CD4-positive, alpha-beta T cell treated with Interleukin-2 at 100 ng/mL for 4 hours (primary cell): Measurements from ENCODE around the gene KLHL41.
"Not testable (repeated sequence)": the region's sequence is repeated elsewhere in the genome, so short reads cannot be mapped to it uniquely, and the experiment has no call there.

Experiments
- DNase-seq: peaks from one replicate; pipeline ENCODE4 v3.0.0-alpha.2; 2020; ENCODE audit warnings: low spot score

The KLHL41 gene

DNA sequence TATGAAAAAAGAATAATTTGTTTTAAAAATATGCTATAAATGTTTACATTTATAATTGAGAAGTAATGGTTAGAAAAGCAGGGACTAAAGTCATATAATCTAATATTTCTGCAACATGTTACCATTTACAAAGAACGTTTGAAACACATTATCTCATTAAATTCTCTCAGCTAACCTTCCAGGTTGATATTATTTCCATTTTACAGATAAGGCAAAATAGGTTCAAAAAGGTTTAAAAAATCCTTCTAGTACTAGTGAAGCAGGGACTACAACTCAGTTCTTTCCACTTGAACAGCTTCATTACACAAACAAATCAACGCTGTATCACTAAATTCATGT is 63.3 kb downstream of the KLHL41 start:
- no peak for DNase-seq

DNA sequence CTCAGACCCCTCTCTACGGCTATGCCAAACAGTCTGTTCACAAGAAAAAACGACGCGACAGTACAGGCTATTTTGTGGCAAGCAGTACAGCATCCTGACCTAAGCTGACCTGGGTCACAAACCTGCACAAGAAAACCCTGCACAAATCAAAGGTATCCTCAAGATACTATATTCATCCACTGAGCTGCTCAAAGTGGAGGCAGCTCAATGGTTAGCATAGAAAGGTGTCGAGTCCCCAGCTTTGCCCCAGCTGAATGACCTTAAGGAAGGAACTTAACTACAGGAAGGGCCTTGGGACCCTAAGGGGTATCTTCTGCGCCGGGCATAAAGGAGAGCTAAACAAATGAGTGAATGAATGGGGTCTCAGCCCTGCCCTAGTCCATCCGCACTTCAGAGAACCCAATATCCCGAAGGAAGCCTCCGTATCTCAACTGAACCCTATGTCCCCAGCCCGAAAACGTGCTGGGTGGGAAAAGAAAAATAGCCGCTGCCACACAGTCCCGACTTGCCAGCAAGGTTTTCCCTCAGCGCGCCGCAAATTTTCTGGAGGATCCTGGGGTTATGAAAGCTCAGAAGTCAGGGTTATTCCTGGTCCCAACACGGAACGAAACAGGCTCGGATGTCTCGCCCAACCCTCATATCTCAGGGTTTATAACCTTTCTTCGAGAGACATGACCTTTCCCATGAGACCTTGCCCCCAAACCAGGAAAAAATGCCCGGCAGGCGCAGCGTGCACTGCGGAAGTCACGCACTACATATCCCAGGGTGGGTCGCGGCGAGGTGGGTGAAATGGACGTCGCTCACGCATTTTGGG is 63.9 kb downstream of the KLHL41 start, which contains the start of gene FASTKD1:
Gene FASTKD1 (minus strand): TSS at position 706 of the 814 bp plus-strand sequence. CDS start 1,836 bp downstream, outside the sequence.
- peak; percentile 91 for DNase-seq

DNA sequence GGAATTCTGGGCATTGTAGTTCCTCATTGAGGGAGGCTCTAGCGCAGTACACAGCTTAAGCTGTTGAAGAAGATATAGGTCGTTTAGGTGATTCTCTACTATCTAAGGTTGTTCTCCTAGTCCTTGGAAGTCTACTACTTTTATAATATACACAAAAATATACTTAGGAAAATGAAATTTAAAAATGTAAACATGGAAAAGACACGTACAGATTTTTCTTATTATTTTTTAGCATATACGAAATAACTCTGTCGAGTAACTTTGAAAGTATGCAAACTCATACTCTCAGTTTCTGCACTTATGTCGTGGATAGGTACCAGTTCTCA is 64.4 kb downstream of the KLHL41 start:
- no peak for DNase-seq

DNA sequence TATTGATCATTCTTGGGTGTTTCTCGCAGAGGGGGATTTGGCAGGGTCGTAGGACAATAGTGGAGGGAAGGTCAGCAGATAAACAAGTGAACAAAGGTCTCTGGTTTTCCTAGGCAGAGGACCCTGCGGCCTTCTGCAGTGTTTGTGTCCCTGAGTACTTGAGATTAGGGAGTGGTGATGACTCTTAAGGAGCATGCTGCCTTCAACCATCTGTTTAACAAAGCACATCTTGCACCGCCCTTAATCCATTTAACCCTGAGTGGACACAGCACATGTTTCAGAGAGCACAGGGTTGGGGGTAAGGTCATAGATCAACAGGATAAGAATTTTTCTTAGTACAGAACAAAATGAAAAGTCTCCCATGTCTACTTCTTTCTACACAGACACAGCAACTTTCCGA is 65.0 kb downstream of the KLHL41 start:
- not testable (repeated sequence) for DNase-seq

DNA sequence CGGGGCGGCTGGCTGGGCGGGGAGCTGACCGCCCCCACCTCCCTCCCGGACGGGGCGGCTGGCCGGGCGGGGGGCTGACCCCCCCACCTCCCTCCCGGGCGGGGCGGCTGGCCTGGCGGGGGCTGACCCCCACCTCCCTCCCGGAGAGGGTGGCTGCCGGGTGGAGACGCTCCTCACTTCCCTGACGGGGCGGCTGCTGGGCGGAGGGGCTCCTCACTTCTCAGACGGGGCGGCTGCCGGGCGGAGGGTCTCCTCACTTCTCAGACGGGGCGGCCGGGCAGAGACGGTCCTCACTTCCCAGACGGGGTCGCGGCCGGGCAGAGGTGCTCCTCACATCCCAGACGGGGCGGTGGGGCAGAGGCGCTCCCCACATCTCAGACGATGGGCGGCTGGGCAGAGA is 65.8 kb downstream of the KLHL41 start:
- DNase-seq = not testable (repeated sequence)
